ENCODE data around the gene SHISA4.

Gene SHISA4

DNA sequence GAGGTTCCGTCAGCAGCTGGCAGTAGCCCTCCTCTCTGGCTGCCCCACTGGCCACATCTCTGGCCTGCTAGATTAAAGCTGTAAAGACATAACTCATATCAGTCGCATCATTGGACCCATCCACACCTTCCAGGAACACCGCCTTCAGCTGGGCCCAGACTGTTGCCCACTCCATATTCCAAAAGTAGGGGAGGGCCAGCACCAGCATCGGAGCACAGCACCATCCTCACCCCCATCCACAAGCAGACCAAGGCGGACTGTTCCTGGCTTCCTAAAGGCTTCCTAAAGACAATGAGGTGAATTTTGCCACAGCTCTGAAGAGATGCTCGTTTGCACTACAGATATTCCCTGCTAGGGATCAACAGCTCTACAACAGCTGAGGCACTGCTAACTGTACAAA, 3.5 kb downstream of the SHISA4 start:
- no peak for DNase-seq
- Histone ChIP-seq H3K27me3 (replicated peaks; ENCODE audit: insufficient read depth, low read length) (0 out of 2 replicates have a peak, but pooled peaks cover 11% of the 10 kb centered on the region), H3F3A (ENCODE audit: insufficient read depth, low read length) (no peaks in the 10 kb centered on the region), H3K9ac (ENCODE audit: low read length) (no peak overlapping the region), H3K9me3 (replicated peaks; ENCODE audit: insufficient read depth, low read length) (no peaks in the 10 kb centered on the region), H3K79me2 (ENCODE audit: low read length) (no peaks in the 10 kb centered on the region), H3K36me3 (replicated peaks; ENCODE audit: insufficient read depth, low read length) (no peaks in the 10 kb centered on the region), H3K4me2 (ENCODE audit: low read depth, low read length) (no peak overlapping the region), H3K4me1 (ENCODE audit: low read length) (peaks cover 12% of the 10 kb centered on the region), H3K9me2 (replicated peaks; ENCODE audit: insufficient read depth, low read length) (no peaks in the 10 kb centered on the region), H4K20me1 (ENCODE audit: insufficient read depth, low read length) (no peaks in the 10 kb centered on the region), H2AFZ (ENCODE audit: low read length) (no peak overlapping the region), H3K27ac (ENCODE audit: low read length) (no peak overlapping the region), H3K4me3 (ENCODE audit: low read length) (no peak overlapping the region)
- no peak for TF ChIP-seq EZH2phosphoT487 (IDR thresholded peaks at IDR 0.05; ENCODE audit: low read length)
- TF ChIP-seq, protein P1, sequence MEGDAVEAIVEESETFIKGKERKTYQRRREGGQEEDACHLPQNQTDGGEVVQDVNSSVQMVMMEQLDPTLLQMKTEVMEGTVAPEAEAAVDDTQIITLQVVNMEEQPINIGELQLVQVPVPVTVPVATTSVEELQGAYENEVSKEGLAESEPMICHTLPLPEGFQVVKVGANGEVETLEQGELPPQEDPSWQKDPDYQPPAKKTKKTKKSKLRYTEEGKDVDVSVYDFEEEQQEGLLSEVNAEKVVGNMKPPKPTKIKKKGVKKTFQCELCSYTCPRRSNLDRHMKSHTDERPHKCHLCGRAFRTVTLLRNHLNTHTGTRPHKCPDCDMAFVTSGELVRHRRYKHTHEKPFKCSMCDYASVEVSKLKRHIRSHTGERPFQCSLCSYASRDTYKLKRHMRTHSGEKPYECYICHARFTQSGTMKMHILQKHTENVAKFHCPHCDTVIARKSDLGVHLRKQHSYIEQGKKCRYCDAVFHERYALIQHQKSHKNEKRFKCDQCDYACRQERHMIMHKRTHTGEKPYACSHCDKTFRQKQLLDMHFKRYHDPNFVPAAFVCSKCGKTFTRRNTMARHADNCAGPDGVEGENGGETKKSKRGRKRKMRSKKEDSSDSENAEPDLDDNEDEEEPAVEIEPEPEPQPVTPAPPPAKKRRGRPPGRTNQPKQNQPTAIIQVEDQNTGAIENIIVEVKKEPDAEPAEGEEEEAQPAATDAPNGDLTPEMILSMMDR (IDR thresholded peaks at IDR 0.05; ENCODE audit: low read length) = no peak
- TF ChIP-seq EZH2 (optimal IDR thresholded peaks at IDR 0.05; ENCODE audit: low read depth, low read length) = no peak

DNA sequence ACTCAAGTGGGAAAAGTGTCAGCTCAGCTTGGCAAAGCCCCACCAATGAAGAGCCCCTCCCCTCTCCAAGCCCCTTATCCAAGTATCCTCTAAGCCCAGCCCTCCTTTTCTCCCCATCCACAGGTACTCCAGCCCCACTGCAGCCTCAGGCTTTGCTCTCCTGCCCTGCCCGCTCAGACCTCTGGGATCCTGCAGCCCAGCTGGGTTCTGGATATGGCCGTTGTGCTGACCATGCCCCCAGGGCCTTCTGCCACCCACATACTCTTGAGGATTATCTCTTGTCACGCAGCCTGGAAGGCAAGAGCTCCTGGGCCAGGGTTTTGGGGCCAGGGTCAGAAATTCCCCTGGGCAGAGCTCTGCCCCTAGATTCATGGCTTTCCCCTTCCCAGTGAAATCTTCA, 4.7 kb downstream of the SHISA4 start:
- no peak for DNase-seq
- TF ChIP-seq EZH2phosphoT487 (IDR thresholded peaks at IDR 0.05; ENCODE audit: low read length) (no peak), EZH2 (optimal IDR thresholded peaks at IDR 0.05; ENCODE audit: low read depth, low read length) (no peak)
- TF ChIP-seq, protein P1 (IDR thresholded peaks at IDR 0.05; ENCODE audit: low read length) = no peak
- H3K27me3 ChIP-seq (replicated peaks; ENCODE audit: insufficient read depth, low read length) = 0 out of 2 replicates have a peak, but pooled peaks cover 2% of the 10 kb centered on the region

DNA sequence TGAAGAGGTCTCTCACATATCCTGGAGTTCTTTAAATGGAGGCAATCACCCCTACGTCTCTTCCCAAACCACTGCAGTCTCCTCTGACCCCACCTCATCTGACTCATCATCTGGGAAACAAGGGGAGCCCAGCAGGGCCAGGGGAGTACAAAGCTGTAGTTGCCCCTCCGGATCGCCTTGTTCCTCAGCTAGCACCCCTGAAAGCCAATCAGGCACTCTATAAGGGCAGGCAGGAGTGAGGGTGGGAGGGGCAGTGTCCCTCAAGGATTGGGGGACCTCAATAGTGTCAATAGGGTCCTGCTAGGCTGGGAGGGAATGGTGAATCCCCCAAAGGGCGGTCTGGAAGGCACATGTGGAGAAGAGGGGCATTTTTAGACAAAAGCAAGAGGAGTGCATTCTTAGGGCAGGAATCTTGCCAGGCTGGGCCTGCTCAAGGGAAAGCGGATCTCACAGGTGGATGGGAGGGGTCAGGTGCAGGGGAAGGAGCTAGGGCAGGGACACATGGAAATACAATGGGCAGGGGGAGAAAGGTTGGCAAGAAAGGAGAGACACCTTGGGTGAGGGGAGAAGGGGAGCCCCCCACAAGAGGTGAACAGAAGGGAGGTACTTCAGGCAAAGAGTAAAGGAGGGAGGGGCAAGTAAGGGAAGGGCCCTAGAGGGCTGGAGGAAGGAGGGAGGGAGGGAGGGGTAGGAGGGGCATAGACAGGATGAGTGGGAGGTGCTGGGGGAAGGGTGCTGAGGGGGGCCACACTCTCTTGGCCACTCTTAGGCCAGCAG, 5.8 kb downstream of the SHISA4 start:
- H3K27me3 ChIP-seq (replicated peaks; ENCODE audit: insufficient read depth, low read length) = no peaks in the 10 kb centered on the region
- H3F3A ChIP-seq (ENCODE audit: insufficient read depth, low read length) = no peaks in the 10 kb centered on the region
- no peaks in the 10 kb centered on the region for H3K9me3 ChIP-seq (replicated peaks; ENCODE audit: insufficient read depth, low read length)
- H3K9me2 ChIP-seq (replicated peaks; ENCODE audit: insufficient read depth, low read length) = no peaks in the 10 kb centered on the region
- TF ChIP-seq EZH2 (optimal IDR thresholded peaks at IDR 0.05; ENCODE audit: low read depth, low read length) (no peak), EZH2phosphoT487 (IDR thresholded peaks at IDR 0.05; ENCODE audit: low read length) (no peak)
- TF ChIP-seq, protein P1 (IDR thresholded peaks at IDR 0.05; ENCODE audit: low read length) = no peak
- no peak overlapping the region for H3K9ac ChIP-seq (ENCODE audit: low read length)
- H3K36me3 ChIP-seq (replicated peaks; ENCODE audit: insufficient read depth, low read length) = no peaks in the 10 kb centered on the region
- DNase-seq = no peak
- peaks cover 13% of the 10 kb centered on the region for H3K4me1 ChIP-seq (ENCODE audit: low read length)
- H3K4me3 ChIP-seq (ENCODE audit: low read length) = no peak overlapping the region
- H2AFZ ChIP-seq (ENCODE audit: low read length) = no peak overlapping the region
- H3K79me2 ChIP-seq (ENCODE audit: low read length) = no peaks in the 10 kb centered on the region
- no peak overlapping the region for H3K27ac ChIP-seq (ENCODE audit: low read length)
- no peak overlapping the region for H3K4me2 ChIP-seq (ENCODE audit: low read depth, low read length)
- no peaks in the 10 kb centered on the region for H4K20me1 ChIP-seq (ENCODE audit: insufficient read depth, low read length)

More for the DNA sequence above, 4.7 kb downstream of the SHISA4 start:
- H3K79me2 ChIP-seq (ENCODE audit: low read length) = no peaks in the 10 kb centered on the region
- no peak overlapping the region for H2AFZ ChIP-seq (ENCODE audit: low read length)
- H3K9ac ChIP-seq (ENCODE audit: low read length) = no peak overlapping the region
- no peak overlapping the region for H3K27ac ChIP-seq (ENCODE audit: low read length)
- H4K20me1 ChIP-seq (ENCODE audit: insufficient read depth, low read length) = no peaks in the 10 kb centered on the region
- H3K4me1 ChIP-seq (ENCODE audit: low read length) = peaks cover 13% of the 10 kb centered on the region
- no peaks in the 10 kb centered on the region for H3K9me2 ChIP-seq (replicated peaks; ENCODE audit: insufficient read depth, low read length)
- no peak overlapping the region for H3K4me2 ChIP-seq (ENCODE audit: low read depth, low read length)
- no peaks in the 10 kb centered on the region for H3K36me3 ChIP-seq (replicated peaks; ENCODE audit: insufficient read depth, low read length)
- H3K4me3 ChIP-seq (ENCODE audit: low read length) = no peak overlapping the region
- no peaks in the 10 kb centered on the region for H3F3A ChIP-seq (ENCODE audit: insufficient read depth, low read length)
- H3K9me3 ChIP-seq (replicated peaks; ENCODE audit: insufficient read depth, low read length) = no peaks in the 10 kb centered on the region

All from MM.1S (cell line).